Lung (tissue), 12 donors: ENCODE data around the gene FILIP1L. TPM values are rescaled to one million over a fixed set of nuclear protein-coding genes. Genes with fewer than 3 reads are reported as not detected.

ENCODE experiments used
- ATAC-seq: fragments of 200-7000 bp; cut with Tn5 transposase; one replicate; pipeline ENCODE4 v1.9.1; 2020; ENCODE audit warnings: moderate number of reproducible peaks; ENCODE audit not compliant: insufficient read depth, low FRiP score
- DNase-seq, 3 donors: peaks; one replicate each; pipeline ENCODE4 v3.0.0-alpha.2; 2013 to 2017
- H3K27ac ChIP-seq, 2 donors: one replicate each; pipeline ENCODE4 v1.5.1; 2013; ENCODE audit warnings: mild to moderate bottlenecking in 2 of 2, moderate library complexity in 2 of 2, control low read depth in 1 of 2, inconsistent platforms in 1 of 2, low read depth in 1 of 2, low read length in 1 of 2
- H3K27me3 ChIP-seq, 3 donors: one replicate each; pipeline ENCODE4 v1.5.1; 2013; ENCODE audit warnings: low read length in 2 of 3; ENCODE audit not compliant: control insufficient read depth in 3 of 3, insufficient read depth in 3 of 3
- H3K36me3 ChIP-seq, 4 donors: one replicate each; pipeline ENCODE4 v1.5.1; 2013; ENCODE audit warnings: low read length in 4 of 4, mild to moderate bottlenecking in 1 of 4, moderate library complexity in 1 of 4; ENCODE audit not compliant: control insufficient read depth in 4 of 4, insufficient read depth in 4 of 4
- H3K4me1 ChIP-seq, 5 donors: one replicate each; pipeline ENCODE4 v1.5.1; 2013; ENCODE audit warnings: low read length in 5 of 5, mild to moderate bottlenecking in 2 of 5, moderate library complexity in 1 of 5; ENCODE audit not compliant: control insufficient read depth in 5 of 5, insufficient read depth in 5 of 5
- H3K4me3 ChIP-seq: one replicate; pipeline ENCODE4 v1.5.1; 2013; ENCODE audit warnings: mild to moderate bottlenecking, control low read depth, moderate library complexity
- H3K9ac ChIP-seq, 2 donors: one replicate each; pipeline ENCODE4 v1.5.1; 2013; ENCODE audit warnings: low read length in 2 of 2, control low read depth in 1 of 2; ENCODE audit not compliant: insufficient read depth in 1 of 2
- H3K9me3 ChIP-seq, 4 donors: one replicate each; pipeline ENCODE4 v1.5.1; 2013; ENCODE audit warnings: low read length in 3 of 4, mild to moderate bottlenecking in 1 of 4, moderate library complexity in 1 of 4; ENCODE audit not compliant: control insufficient read depth in 4 of 4, insufficient read depth in 3 of 4
- WGBS, 2 donors: extraction: QIAGEN DNeasy Blood & Tissue Kit; methylation state at CpG; one replicate each; pipeline ENCODE4 v1.1.7; 2013; 5-methylcytosine and 5-hydroxymethylcytosine counted together
- polyA plus RNA-seq, 2 donors: library from polyadenylated mRNA; stranded (reverse); fragments of 200-250 nt; gene quantifications; one replicate each; pipeline ENCODE4 v1.2.1, GENCODE V29; 2013
- total RNA-seq, 2 donors: library from RNA; depleted of rRNA in 1 of 2; stranded (reverse); fragments of >200 nt in 1 of 2; gene quantifications; one replicate each; pipeline ENCODE4 v1.2.1, GENCODE V29; 2014 to 2021
- TF ChIP-seq, protein P1 (sequence below): IDR thresholded peaks from 2 replicates; pipeline ENCODE4 v1.5.1; 2012; ENCODE audit warnings: mild to moderate bottlenecking; ENCODE audit errors: control extremely low read depth, extremely low read depth
- donor health status: control.
- donor health status: control.
- donor health status: Bipolar disorder and iron deficiency.
- donor health status: healthy.
- donor health status: DM: yes; HTN: yes; CAD: no.

Gene FILIP1L
- total and polyA plus RNA-seq, 4 donors, result 8.3 to 27.8 (median 22.5) TPM

DNA sequence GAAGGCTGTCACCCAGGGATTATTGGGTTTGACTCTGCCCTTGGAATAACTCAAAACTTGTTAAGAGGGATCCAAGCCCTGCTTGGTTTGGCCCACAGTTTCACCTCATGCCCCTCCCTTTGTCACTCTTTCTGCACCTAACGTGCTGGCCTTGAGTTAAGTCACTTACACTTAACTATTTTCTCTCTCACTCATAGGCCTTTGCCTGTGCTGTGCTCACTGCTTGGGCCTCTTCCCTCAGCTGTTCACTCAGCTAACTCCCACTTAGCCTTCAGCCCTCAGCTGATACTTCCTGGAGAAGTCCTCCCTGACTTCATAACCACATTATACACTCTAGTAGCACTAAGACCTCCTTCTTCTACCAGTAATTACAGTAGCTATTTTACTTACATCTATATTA, 163.4 kb downstream of the FILIP1L start:
- no peak overlapping the region for H3K27ac ChIP-seq
- WGBS, 2 donors, result 61 to 67% methylated on average over 1 of the region's 1 CpG
- no peak for ATAC-seq

DNA sequence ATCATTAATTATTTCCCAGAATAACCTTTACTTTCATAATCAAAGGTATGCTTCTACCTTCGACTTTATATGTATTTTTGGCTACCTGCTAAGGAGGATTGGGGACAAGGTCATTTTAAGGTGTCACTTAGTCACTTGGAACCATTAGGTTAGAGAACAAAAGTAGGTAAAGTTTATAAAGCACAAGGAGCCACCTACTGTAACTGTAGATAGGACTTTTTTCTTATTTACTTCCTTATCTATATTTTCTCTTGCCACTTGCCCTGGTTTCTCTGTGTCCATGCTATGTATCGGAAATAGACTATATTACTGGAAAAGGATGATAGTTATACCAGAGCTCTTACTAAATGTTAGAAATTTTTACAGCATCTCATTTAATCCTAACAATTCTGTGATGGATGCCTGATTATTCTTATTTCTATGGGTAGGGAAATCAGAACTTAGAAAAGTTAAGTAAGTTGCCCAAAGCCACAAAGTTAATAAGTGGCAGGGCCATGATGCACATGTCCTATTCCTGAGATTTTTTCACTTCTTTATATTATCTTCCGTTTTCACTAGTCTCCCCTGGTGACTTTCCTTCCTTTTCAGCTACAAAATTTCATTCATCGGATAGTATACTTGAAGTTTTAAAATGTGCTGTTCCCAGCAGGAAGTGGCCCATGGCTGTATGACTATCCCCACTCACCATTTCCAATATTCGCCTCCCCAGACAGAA, 164.2 kb downstream of the FILIP1L start:
- no peak overlapping the region for H3K9ac ChIP-seq
- TF ChIP-seq, protein P1, sequence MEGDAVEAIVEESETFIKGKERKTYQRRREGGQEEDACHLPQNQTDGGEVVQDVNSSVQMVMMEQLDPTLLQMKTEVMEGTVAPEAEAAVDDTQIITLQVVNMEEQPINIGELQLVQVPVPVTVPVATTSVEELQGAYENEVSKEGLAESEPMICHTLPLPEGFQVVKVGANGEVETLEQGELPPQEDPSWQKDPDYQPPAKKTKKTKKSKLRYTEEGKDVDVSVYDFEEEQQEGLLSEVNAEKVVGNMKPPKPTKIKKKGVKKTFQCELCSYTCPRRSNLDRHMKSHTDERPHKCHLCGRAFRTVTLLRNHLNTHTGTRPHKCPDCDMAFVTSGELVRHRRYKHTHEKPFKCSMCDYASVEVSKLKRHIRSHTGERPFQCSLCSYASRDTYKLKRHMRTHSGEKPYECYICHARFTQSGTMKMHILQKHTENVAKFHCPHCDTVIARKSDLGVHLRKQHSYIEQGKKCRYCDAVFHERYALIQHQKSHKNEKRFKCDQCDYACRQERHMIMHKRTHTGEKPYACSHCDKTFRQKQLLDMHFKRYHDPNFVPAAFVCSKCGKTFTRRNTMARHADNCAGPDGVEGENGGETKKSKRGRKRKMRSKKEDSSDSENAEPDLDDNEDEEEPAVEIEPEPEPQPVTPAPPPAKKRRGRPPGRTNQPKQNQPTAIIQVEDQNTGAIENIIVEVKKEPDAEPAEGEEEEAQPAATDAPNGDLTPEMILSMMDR, result no peak
- no peak overlapping the region for H3K4me3 ChIP-seq
- H3K9me3 ChIP-seq, result no peaks in the 10 kb centered on the region
- no peak for DNase-seq
- 87 to 90% methylated on average over 5 of the region's 5 CpGs for WGBS, 2 donors
- no peak for ATAC-seq
- H3K27me3 ChIP-seq, result no peaks in the 10 kb centered on the region
- H3K27ac ChIP-seq, result no peak overlapping the region
- H3K4me1 ChIP-seq, result peaks cover 4 to 18% (median 8%) of the 10 kb centered on the region in 5 donors
- no peaks in the 10 kb centered on the region for H3K36me3 ChIP-seq

More for the DNA sequence above, 163.4 kb downstream of the FILIP1L start:
- H3K9ac ChIP-seq, result no peak overlapping the region
- H3K27me3 ChIP-seq, result no peaks in the 10 kb centered on the region
- no peaks in the 10 kb centered on the region for H3K36me3 ChIP-seq
- TF ChIP-seq, protein P1, result no peak
- no peaks in the 10 kb centered on the region for H3K9me3 ChIP-seq
- peaks cover 0 to 10% (median 1%) of the 10 kb centered on the region in 5 donors for H3K4me1 ChIP-seq
- H3K4me3 ChIP-seq, result no peak overlapping the region
- DNase-seq, result no peak

DNA sequence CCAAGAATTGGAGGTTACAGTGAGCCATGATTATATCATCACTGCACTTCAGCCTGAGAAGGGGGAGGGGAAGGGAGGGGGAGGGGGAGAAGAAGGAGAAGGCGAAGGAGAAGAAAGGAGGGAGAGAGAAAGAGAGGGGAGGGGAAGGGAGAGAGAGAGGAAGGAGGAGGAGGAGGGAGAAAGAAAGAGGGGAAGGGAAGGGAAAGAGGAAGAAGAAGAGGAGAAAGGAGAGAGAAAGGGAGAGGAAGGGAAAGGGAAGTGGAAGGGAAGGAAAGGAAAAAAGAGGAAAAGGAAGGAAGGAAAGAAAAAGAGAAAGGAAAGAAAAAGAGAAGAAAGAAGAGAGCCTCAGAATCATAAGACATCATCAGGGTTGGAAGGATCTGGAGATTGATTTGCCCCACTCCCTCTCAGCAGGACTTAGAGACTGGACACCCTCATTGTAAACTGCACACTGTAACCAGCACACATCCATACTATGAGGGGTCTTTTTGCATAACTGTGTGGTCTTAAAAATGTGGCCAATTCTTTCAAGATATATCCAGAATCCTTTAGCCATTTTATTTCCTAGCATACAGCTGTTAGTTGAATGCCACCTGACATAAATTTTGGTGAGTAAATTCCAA, 165.7 kb downstream of the FILIP1L start:
- Histone ChIP-seq H3K9me3 (no peaks in the 10 kb centered on the region), H3K27me3 (no peaks in the 10 kb centered on the region), H3K4me1 (peaks cover 4 to 32% (median 18%) of the 10 kb centered on the region in 5 donors), H3K36me3 (no peaks in the 10 kb centered on the region), H3K9ac (no peak overlapping the region), H3K4me3 (no peak overlapping the region), H3K27ac (no peak overlapping the region)
- DNase-seq, result no peak
- TF ChIP-seq, protein P1, result no peak
- 94 to 95% methylated on average over 1 of the region's 1 CpG for whole genome bisulfite sequencing, 2 donors
- no peak for ATAC-seq
